Activated CD8-positive, alpha-beta memory T cell treated with anti-CD3 and anti-CD28 coated beads for 36 hours (primary cell): ENCODE data around the gene DNAAF5. TPM values are rescaled to one million over a fixed set of nuclear protein-coding genes. Genes with fewer than 3 reads are reported as not detected.

ENCODE experiments used
- CTCF ChIA-PET: fragments of 350-600 bp; sonication (Branson Sonifier 250); formaldehyde crosslinking; loops from one replicate; lab custom pipeline; 2021; ENCODE audit warnings: antibody characterized with exemption; lab: Charles Lee
- POLR2A ChIA-PET: fragments of 350-600 bp; sonication (Branson Sonifier 250); formaldehyde crosslinking; loops from one replicate; lab custom pipeline; 2021; ENCODE audit warnings: antibody characterized with exemption; lab: Charles Lee
- total RNA-seq, 2 experiments: library from RNA; stranded (reverse); gene quantifications; one replicate each; pipeline ENCODE4 v1.2.3, GENCODE V29; 2021

The DNAAF5 gene
- total RNA-seq, 2 experiments from 2014 or later, result 54.1 to 55.5 TPM

- ChIA-PET POLR2A (no interaction called here), CTCF (no interaction called here)
Observed at GRCh38 chr7:756928-757560, 30.5 kb downstream of the DNAAF5 start.

GRCh38 chr7:757741-758163 is 31.3 kb downstream of the DNAAF5 start:
- ChIA-PET CTCF (no interaction called here), POLR2A (no interaction called here)

DNA sequence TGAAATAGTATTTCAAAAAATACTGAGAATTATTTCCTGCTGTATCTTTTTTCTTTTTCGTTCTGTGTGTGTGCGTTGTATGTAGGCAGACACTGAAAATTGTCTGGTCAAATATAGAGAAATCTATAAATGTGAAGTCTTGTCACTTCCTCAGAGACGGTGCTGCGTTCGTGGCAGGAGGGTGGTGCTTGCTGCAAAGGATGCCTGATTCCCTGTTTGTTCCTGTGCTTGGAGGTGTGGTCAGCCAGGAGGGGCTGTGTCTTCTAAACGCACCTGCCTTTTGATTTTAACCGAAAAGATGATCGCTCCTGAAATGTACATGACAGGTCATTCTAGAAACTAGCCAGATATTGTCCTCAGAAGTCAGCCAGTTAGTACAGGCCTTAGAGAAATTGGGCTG is 33.1 kb downstream of the DNAAF5 start:
- ChIA-PET POLR2A (no interaction called here), CTCF (no interaction called here)

DNA sequence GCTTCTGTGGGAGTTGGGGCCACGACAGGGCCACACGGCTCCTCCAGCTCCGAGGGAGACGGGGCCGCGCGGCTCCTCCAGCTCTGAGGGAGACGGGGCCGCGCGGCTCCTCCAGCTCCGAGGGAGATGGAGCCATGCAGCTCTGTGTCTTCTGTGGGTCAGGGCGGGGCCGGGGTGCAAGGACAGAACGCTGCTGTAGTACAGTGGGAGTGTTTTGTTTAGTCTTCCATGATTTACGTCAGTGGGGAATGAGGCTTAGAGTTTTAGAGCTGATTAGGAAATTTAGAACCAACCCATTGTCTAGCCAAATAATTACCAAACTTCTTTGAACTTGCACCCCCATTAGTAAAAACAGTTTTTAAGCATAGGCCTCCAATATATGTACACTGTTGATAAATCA is 33.5 kb downstream of the DNAAF5 start:
- POLR2A ChIA-PET, result no interaction called here

DNA sequence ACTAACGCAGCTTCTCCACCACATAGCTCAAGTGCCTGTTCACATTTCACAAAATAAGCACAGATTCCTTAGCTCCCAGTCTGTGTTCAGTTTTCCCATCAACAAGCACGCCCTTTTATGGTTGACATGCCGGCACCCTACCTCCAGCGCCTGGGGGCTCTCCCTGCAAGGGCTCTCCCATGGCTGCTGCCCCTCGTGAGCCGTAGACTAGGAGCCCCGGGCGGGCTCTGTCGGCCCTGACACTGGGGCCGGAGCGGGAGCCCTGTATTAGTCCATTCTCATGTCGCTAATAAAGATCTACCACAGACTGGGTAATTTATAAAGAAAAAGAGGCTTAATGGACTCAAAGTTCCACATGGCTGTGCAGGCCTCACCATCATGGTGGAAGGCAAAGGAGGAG is 34.6 kb downstream of the DNAAF5 start:
- ChIA-PET POLR2A (no interaction called here), CTCF (interaction anchor here (0.8 kb wide), 1 partner anchor 428 kb away, joined by 3 read pairs; no protein-coding TSS in a partner anchor)

More for the DNA sequence above, 33.5 kb downstream of the DNAAF5 start:
- CTCF ChIA-PET, result no interaction called here

DNA sequence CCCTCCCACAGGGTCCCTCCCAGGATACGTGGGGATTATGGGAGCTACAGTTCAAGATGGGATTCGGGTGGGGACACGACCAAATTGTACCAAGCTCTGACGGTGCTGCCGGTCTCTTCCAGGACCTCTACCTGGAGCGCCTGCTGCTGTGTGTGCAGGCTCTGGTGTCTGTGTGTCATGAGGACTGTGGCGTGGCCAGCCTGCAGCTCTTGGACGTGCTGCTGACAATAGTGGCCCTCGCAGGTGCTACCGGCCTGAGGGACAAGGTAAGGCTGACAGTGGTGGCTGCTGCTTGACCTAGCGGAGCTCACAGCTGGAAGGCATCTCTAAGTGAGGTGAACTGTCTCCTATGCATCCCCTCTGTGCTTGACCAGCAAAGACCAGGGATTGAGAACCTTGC is 35.1 kb downstream of the DNAAF5 start:
- CTCF ChIA-PET, result no interaction called here
- POLR2A ChIA-PET, result interaction anchor here (0.7 kb wide), 1 partner anchor 160 kb away, joined by 3 read pairs; no protein-coding TSS in a partner anchor

GRCh38 chr7:762885-763284 is 36.4 kb downstream of the DNAAF5 start:
- POLR2A ChIA-PET, result no interaction called here

GRCh38 chr7:763762-764161 is 37.3 kb downstream of the DNAAF5 start:
- CTCF ChIA-PET, result no interaction called here
- POLR2A ChIA-PET, result no interaction called here

More at GRCh38 chr7:762885-763284, 36.4 kb downstream of the DNAAF5 start:
- CTCF ChIA-PET, result no interaction called here

DNA sequence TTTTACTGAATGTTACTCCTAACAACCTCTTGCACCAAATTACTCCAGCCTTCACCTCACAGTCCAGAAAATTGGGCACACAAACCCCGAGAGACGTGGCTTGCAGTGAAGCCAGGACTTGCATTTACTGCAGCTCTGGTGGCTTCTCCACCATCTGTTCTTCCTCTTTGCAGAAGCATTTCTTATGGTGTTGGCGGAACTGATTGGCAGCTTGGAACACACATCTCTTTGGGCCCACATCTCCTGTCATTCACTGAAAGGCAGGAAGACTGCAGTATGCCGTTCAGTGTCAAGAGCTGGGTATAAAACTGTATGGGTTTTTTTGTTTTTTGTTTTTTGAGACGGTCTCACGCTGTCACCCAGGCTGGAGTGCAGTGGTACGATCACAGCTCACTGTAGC is 38.9 kb downstream of the DNAAF5 start:
- POLR2A ChIA-PET, result no interaction called here
- CTCF ChIA-PET, result no interaction called here

DNA sequence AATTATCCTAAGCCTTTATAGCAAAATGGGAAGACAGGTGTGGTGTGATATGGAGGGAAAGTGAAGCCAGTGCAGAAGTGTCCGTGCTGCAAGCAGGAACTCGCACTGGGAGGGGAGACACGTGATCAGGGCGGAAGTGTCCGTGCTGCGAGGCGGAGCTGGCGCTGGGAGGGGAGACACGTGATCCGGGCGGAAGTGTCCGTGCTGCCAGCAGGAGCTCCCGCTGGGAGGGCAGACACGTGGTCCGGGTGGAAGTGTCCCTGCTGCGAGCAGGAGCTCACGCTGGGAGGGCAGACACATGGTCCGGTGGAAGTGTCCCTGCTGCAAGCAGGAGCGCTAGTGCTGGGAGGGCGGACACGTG is 41.1 kb downstream of the DNAAF5 start:
- ChIA-PET POLR2A (no interaction called here), CTCF (interaction anchor here (0.6 kb wide), 1 partner anchor 503 kb away, joined by 3 read pairs; no protein-coding TSS in a partner anchor)

- ChIA-PET POLR2A (no interaction called here), CTCF (no interaction called here)
Observed at GRCh38 chr7:767941-768731, 41.6 kb downstream of the DNAAF5 start.

GRCh38 chr7:768881-769504 is 42.5 kb downstream of the DNAAF5 start:
- POLR2A ChIA-PET, result no interaction called here
- CTCF ChIA-PET, result no interaction called here

DNA sequence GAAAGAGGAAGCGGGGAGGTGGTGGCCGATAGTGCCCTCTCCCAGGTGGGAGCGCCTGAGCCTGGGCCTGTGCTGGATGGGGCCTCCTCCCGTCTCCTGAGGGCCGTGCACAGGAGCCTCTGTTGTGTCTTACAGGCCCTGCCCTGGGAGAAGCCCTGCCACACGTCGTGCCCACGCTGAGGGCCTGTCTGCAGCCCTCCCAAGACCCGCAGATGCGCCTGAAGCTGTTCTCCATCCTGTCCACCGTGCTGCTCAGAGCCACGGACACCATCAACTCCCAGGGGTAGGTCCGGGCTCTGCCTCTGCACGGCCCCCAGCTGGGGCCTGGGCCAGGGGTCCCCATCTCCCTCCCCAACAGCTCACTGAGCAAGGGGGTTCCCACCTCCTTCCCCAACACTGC is 43.8 kb downstream of the DNAAF5 start:
- POLR2A ChIA-PET, result no interaction called here
- CTCF ChIA-PET, result interaction anchor here (0.6 kb wide), 1 partner anchor 192 kb away, joined by 4 read pairs; no protein-coding TSS in a partner anchor

GRCh38 chr7:770741-771166 is 44.3 kb downstream of the DNAAF5 start:
- POLR2A ChIA-PET, result no interaction called here
- CTCF ChIA-PET, result no interaction called here

- POLR2A ChIA-PET, result no interaction called here
- CTCF ChIA-PET, result interaction anchor here (1.1 kb wide), 1 partner anchor 440 kb away, joined by 3 read pairs; no protein-coding TSS in a partner anchor
Observed at GRCh38 chr7:771234-772004, 44.9 kb downstream of the DNAAF5 start.

DNA sequence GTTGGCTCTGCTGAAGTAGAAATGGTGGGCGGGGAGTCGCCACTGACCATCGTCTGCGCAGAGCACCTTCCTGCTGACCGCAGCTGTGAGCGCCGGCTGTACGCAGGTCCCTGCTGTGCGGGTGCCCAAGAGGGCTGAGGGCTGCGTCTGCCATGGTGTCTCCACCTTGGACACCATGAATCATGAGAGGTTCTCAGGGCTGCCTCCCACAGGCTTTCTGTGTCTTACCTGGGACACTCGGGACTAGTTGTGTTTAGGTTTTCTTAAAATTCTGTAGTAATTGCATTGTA is 45.5 kb downstream of the DNAAF5 start:
- ChIA-PET CTCF (interaction anchor here (1.1 kb wide), 1 partner anchor 440 kb away, joined by 3 read pairs; no protein-coding TSS in a partner anchor), POLR2A (no interaction called here)

DNA sequence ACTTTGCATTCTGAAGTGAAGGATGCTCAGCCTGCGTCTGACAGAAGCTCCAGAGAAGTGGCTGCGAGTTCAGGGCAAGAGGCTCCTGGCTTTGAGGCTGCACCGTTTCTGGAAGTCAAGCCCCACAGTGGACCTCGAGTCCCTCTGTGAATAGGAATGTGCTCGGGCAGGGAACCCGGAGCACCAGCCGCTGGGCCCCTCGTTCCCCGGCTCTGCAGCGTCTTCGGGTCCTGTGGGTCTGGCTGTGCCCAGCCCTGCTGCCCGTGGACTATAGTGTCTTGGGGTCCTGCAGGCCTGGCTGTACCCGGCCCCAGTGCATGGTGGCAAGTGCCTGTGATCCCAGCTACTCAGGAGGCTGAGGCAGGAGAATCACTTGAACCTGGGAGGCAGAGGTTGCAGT is 45.9 kb downstream of the DNAAF5 start:
- CTCF ChIA-PET, result interaction anchor here (0.6 to 2.9 kb wide), 3 partner anchors 186 to 450 kb away, joined by 3 to 14 read pairs (median 3); no protein-coding TSS in a partner anchor

GRCh38 chr7:772861-773621 is 46.5 kb downstream of the DNAAF5 start:
- CTCF ChIA-PET, result interaction anchor here (0.6 to 2.9 kb wide), 4 partner anchors 187 to 451 kb away, joined by 3 to 14 read pairs (median 3); no protein-coding TSS in a partner anchor
- POLR2A ChIA-PET, result no interaction called here

More for the DNA sequence above, 45.9 kb downstream of the DNAAF5 start:
- POLR2A ChIA-PET, result no interaction called here

DNA sequence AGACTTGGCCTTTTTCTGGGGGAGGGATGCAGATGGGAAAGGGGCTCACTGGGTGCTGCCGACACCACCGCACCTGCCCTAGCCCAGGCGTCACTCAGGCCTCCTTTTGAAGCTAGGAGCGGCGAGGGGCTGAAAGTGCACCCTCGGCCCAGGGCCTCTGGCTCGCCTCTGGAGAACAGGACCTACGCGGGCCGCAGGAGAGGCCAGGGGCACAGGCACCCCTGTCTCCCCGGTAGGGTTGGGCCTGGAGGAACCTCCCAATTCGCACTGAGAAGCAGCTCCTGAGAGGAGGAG is 47.1 kb downstream of the DNAAF5 start:
- POLR2A ChIA-PET, result no interaction called here
- CTCF ChIA-PET, result interaction anchor here (0.7 to 2.9 kb wide), 4 partner anchors 439 to 452 kb away, joined by 3 to 14 read pairs (median 4); no protein-coding TSS in a partner anchor
